ENCODE data around the gene SPACA9.

SPACA9 gene

DNA sequence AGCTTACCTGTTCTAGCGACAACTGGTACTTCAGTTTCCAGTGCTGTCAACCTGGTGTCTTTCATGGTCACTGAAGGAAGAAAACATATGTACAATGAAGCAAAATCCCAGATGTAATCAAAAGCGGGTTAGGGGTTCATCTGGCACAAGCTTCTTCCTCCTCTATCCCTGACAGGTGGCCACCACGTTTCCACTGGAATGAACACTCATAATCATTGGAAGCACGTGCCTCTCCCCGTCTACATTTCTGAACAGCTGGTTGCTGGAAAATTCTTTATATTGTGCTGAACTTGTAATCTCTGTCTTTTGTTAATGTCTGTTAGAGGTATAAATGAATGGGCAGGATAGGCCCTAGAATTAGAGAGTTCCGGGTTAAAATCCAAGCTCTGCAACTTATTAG lies 56.3 kb downstream of the SPACA9 start:
- no peaks in the 10 kb centered on the region for H3K27me3 ChIP-seq (ENCODE audit: insufficient read depth, low read length)
- H4K91ac ChIP-seq (ENCODE audit: low read depth, low read length) = no peak overlapping the region
- H3K9ac ChIP-seq (ENCODE audit: low read length) = no peak overlapping the region
- H3K4me1 ChIP-seq (ENCODE audit: control insufficient read depth in 1 of 2, insufficient read depth in 2 of 2, low read length in 2 of 2) = peaks cover 0 to 3% of the 10 kb centered on the region in 2 experiments
- H2BK5ac ChIP-seq (ENCODE audit: low read depth, low read length, poor library complexity) = no peak overlapping the region
- no peak overlapping the region for H3K23ac ChIP-seq (ENCODE audit: low read length)
- H4K12ac ChIP-seq (ENCODE audit: low read depth, low read length) = no peak overlapping the region
- WGBS (ENCODE audit: extremely low coverage, insufficient coverage, insufficient read length) = no CpG with 5 or more reads among the region's 6 CpGs
- H2AFZ ChIP-seq (ENCODE audit: insufficient read depth, low read length, poor library complexity) = no peak overlapping the region
- no peak overlapping the region for H2AK5ac ChIP-seq (ENCODE audit: low read length)
- peaks cover 0 to 3% of the 10 kb centered on the region in 2 experiments for H3K36me3 ChIP-seq (ENCODE audit: control insufficient read depth in 1 of 2, insufficient read depth in 2 of 2, low read length in 2 of 2)
- no peaks in the 10 kb centered on the region for H3K9me3 ChIP-seq (ENCODE audit: insufficient read depth, low read depth, low read length)
- H3K27ac ChIP-seq (ENCODE audit: low read depth, low read length) = no peak overlapping the region
- no peak overlapping the region for H2BK120ac ChIP-seq (ENCODE audit: insufficient read depth, low read length, poor library complexity)
- no peak for DNase-seq
- H3K4me2 ChIP-seq (ENCODE audit: low read length) = no peak overlapping the region
- H2BK12ac ChIP-seq (ENCODE audit: low read length) = no peak overlapping the region
- H3K18ac ChIP-seq (ENCODE audit: low read length) = no peak overlapping the region
- H3K79me1 ChIP-seq (ENCODE audit: low read length) = no peaks in the 10 kb centered on the region
- no peak overlapping the region for H3K4me3 ChIP-seq (ENCODE audit: low read depth, low read length)
- H3K79me2 ChIP-seq (ENCODE audit: control insufficient read depth, insufficient read depth, low read length, poor library complexity) = peaks cover 2% of the 10 kb centered on the region
- no peak overlapping the region for H3K14ac ChIP-seq (ENCODE audit: low read length)
- H4K8ac ChIP-seq (ENCODE audit: low read depth, low read length) = no peak overlapping the region
- H3K4ac ChIP-seq (ENCODE audit: low read depth, low read length) = no peak overlapping the region

DNA sequence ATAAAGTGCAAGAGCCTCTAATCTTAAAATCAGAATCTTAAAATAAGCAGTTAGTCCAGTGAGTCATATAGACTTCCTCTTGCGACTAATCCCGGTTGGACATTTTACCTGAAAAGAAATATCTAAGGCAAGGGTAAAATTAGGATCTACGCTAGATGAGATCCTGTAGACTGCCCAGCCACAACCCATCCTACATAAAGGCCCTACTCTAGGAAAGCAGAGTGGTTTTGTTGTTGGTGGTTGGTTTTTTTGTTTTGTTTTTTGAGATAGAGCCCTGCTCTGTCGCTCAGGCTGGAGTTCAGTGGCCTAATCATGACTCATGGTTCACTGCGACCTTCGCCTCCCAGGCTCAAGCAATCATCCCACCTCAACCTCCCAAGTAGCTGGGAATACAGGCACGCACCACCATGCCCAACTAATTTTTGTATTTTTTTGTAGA lies 58.8 kb downstream of the SPACA9 start:
- H3K36me3 ChIP-seq (ENCODE audit: control insufficient read depth in 1 of 2, insufficient read depth in 2 of 2, low read length in 2 of 2) = peaks cover 0 to 1% of the 10 kb centered on the region in 2 experiments
- peaks cover 2% of the 10 kb centered on the region for H3K79me2 ChIP-seq (ENCODE audit: control insufficient read depth, insufficient read depth, low read length, poor library complexity)
- H3K18ac ChIP-seq (ENCODE audit: low read length) = no peak overlapping the region
- H3K9me3 ChIP-seq (ENCODE audit: insufficient read depth, low read depth, low read length) = no peaks in the 10 kb centered on the region
- no peaks in the 10 kb centered on the region for H3K79me1 ChIP-seq (ENCODE audit: low read length)
- no peak overlapping the region for H3K4ac ChIP-seq (ENCODE audit: low read depth, low read length)
- H4K8ac ChIP-seq (ENCODE audit: low read depth, low read length) = no peak overlapping the region
- H2AK5ac ChIP-seq (ENCODE audit: low read length) = no peak overlapping the region
- H3K27ac ChIP-seq (ENCODE audit: low read depth, low read length) = no peak overlapping the region
- H3K4me1 ChIP-seq (ENCODE audit: control insufficient read depth in 1 of 2, insufficient read depth in 2 of 2, low read length in 2 of 2) = peaks cover 0 to 3% of the 10 kb centered on the region in 2 experiments
- no peak overlapping the region for H3K9ac ChIP-seq (ENCODE audit: low read length)
- H3K4me2 ChIP-seq (ENCODE audit: low read length) = no peak overlapping the region
- no peak overlapping the region for H2BK5ac ChIP-seq (ENCODE audit: low read depth, low read length, poor library complexity)
- no peak overlapping the region for H3K14ac ChIP-seq (ENCODE audit: low read length)
- peak in 1 of 2 donors; percentile 20 for DNase-seq
- H2AFZ ChIP-seq (ENCODE audit: insufficient read depth, low read length, poor library complexity) = no peak overlapping the region
- H3K4me3 ChIP-seq (ENCODE audit: low read depth, low read length) = no peak overlapping the region
- H4K91ac ChIP-seq (ENCODE audit: low read depth, low read length) = no peak overlapping the region
- H4K12ac ChIP-seq (ENCODE audit: low read depth, low read length) = no peak overlapping the region
- WGBS (ENCODE audit: extremely low coverage, insufficient coverage, insufficient read length) = no CpG with 5 or more reads among the region's 7 CpGs
- H2BK120ac ChIP-seq (ENCODE audit: insufficient read depth, low read length, poor library complexity) = no peak overlapping the region
- no peaks in the 10 kb centered on the region for H3K27me3 ChIP-seq (ENCODE audit: insufficient read depth, low read length)
- no peak overlapping the region for H2BK12ac ChIP-seq (ENCODE audit: low read length)
- H3K23ac ChIP-seq (ENCODE audit: low read length) = no peak overlapping the region

DNA sequence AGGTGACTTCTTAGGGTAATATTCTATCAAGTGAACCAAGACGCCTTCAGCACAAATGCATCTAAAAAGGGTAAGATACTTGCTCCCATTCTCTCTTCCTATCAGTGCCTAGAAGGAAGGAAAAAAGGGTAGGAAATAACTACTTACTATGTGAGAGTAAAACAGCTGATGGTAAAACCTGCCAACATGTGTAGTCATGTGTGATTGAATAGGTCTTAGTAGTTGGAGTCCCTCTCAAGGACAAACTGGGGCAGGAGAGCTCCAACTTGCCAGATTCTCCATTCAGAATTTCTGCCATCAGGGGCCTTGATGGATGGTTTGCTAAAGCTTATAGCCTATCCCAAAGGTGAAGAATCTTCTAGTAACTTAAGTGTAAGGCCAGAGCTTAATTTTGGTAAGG lies 60.5 kb downstream of the SPACA9 start:
- Histone ChIP-seq H2BK120ac (ENCODE audit: insufficient read depth, low read length, poor library complexity) (no peak overlapping the region), H4K8ac (ENCODE audit: low read depth, low read length) (no peak overlapping the region), H3K27me3 (ENCODE audit: insufficient read depth, low read length) (no peaks in the 10 kb centered on the region), H3K14ac (ENCODE audit: low read length) (no peak overlapping the region), H3K9ac (ENCODE audit: low read length) (no peak overlapping the region), H2AFZ (ENCODE audit: insufficient read depth, low read length, poor library complexity) (no peak overlapping the region), H3K79me2 (ENCODE audit: control insufficient read depth, insufficient read depth, low read length, poor library complexity) (peaks cover 8% of the 10 kb centered on the region), H3K4me1 (ENCODE audit: control insufficient read depth in 1 of 2, insufficient read depth in 2 of 2, low read length in 2 of 2) (peaks cover 3 to 5% of the 10 kb centered on the region in 2 experiments), H3K27ac (ENCODE audit: low read depth, low read length) (no peak overlapping the region), H3K4me2 (ENCODE audit: low read length) (no peak overlapping the region), H4K91ac (ENCODE audit: low read depth, low read length) (no peak overlapping the region), H3K23ac (ENCODE audit: low read length) (no peak overlapping the region), H3K4me3 (ENCODE audit: low read depth, low read length) (no peak overlapping the region), H2BK12ac (ENCODE audit: low read length) (no peak overlapping the region), H4K12ac (ENCODE audit: low read depth, low read length) (no peak overlapping the region), H3K9me3 (ENCODE audit: insufficient read depth, low read depth, low read length) (no peaks in the 10 kb centered on the region), H3K36me3 (ENCODE audit: control insufficient read depth in 1 of 2, insufficient read depth in 2 of 2, low read length in 2 of 2) (no peaks in the 10 kb centered on the region), H3K18ac (ENCODE audit: low read length) (no peak overlapping the region), H3K79me1 (ENCODE audit: low read length) (peaks cover 3% of the 10 kb centered on the region), H2AK5ac (ENCODE audit: low read length) (no peak overlapping the region), H3K4ac (ENCODE audit: low read depth, low read length) (no peak overlapping the region), H2BK5ac (ENCODE audit: low read depth, low read length, poor library complexity) (no peak overlapping the region)
- no CpG with 5 or more reads among the region's 1 CpG for WGBS (ENCODE audit: extremely low coverage, insufficient coverage, insufficient read length)
- no peak for DNase-seq
